B cell (primary cell): ENCODE data around the gene PLEKHM3.

Source experiments
- CTCF ChIP-seq: fragments of 200-600 bp; IDR thresholded peaks from one replicate; pipeline ENCODE4 v1.8.0; 2022; ENCODE audit warnings: antibody characterized with exemption, mild to moderate bottlenecking
- EZH2 ChIP-seq: IDR thresholded peaks from 2 replicates; pipeline ENCODE4 v1.6.1; 2012; ENCODE audit warnings: borderline replicate concordance, low read depth, mild to moderate bottlenecking, moderate library complexity, low read length; ENCODE audit not compliant: insufficient read depth, poor library complexity, severe bottlenecking

GRCh38 chr2:207863345-207863744, 162.0 kb downstream of the PLEKHM3 start:
- TF ChIP-seq CTCF (no peak), EZH2 (no peak)
